Central memory CD8-positive, alpha-beta T cell (primary cell): ENCODE results near the gene RFLNA.

Experiments used
- ATAC-seq: fragments of 150-1000 bp; cut with Tn5 transposase; replicated peaks from 2 replicates; pipeline ENCODE4 v1.10.0; 2022; ENCODE audit warnings: mild to moderate bottlenecking, moderate FRiP score, moderate number of reproducible peaks; ENCODE audit not compliant: poor library complexity, severe bottlenecking; ENCODE audit errors: extremely low read depth
- DNase-seq, 2 donors: peaks; one replicate each; pipeline ENCODE4 v3.0.0; 2021; ENCODE audit warnings: low spot score in 2 of 2
- H3K27ac Mint-ChIP-seq: one replicate; pipeline ENCODE4 v1.8.0; 2022; ENCODE audit warnings: low read depth, mild to moderate bottlenecking, moderate library complexity, mixed read lengths
- H3K27me3 Mint-ChIP-seq: one replicate; pipeline ENCODE4 v1.8.0; 2022; ENCODE audit warnings: mixed read lengths
- H3K36me3 Mint-ChIP-seq: one replicate; pipeline ENCODE4 v1.8.0; 2022; ENCODE audit warnings: mild to moderate bottlenecking, moderate library complexity, mixed read lengths; ENCODE audit not compliant: insufficient read depth
- H3K4me1 Mint-ChIP-seq: one replicate; pipeline ENCODE4 v1.8.0; 2022; ENCODE audit warnings: mixed read lengths
- H3K4me3 Mint-ChIP-seq: one replicate; pipeline ENCODE4 v1.8.0; 2022; ENCODE audit warnings: mild to moderate bottlenecking, moderate library complexity, mixed read lengths
- H3K9me3 Mint-ChIP-seq: one replicate; pipeline ENCODE4 v1.8.0; 2022; ENCODE audit warnings: mixed read lengths

RFLNA gene

GRCh38 chr12:124301084-124301654 lies 6.3 kb downstream of the RFLNA start:
- Mint-ChIP-seq H3K27ac (no peak overlapping the region), H3K27me3 (peaks cover 48% of the 10 kb centered on the region)

GRCh38 chr12:124302241-124302806 lies 7.4 kb downstream of the RFLNA start:
- Mint-ChIP-seq H3K9me3 (no peaks in the 10 kb centered on the region), H3K27me3 (peaks cover 37% of the 10 kb centered on the region), H3K4me1 (no peaks in the 10 kb centered on the region), H3K36me3 (peaks cover 2% of the 10 kb centered on the region), H3K4me3 (no peak overlapping the region), H3K27ac (no peak overlapping the region)
- DNase-seq (no peak), ATAC-seq (no peak)

More at GRCh38 chr12:124301084-124301654, 6.3 kb downstream of the RFLNA start:
- no peak for ATAC-seq
- H3K36me3 Mint-ChIP-seq, result peaks cover 3% of the 10 kb centered on the region
- H3K4me3 Mint-ChIP-seq, result no peak overlapping the region
- no peaks in the 10 kb centered on the region for H3K4me1 Mint-ChIP-seq
- DNase-seq, result no peak
- H3K9me3 Mint-ChIP-seq, result no peaks in the 10 kb centered on the region

DNA sequence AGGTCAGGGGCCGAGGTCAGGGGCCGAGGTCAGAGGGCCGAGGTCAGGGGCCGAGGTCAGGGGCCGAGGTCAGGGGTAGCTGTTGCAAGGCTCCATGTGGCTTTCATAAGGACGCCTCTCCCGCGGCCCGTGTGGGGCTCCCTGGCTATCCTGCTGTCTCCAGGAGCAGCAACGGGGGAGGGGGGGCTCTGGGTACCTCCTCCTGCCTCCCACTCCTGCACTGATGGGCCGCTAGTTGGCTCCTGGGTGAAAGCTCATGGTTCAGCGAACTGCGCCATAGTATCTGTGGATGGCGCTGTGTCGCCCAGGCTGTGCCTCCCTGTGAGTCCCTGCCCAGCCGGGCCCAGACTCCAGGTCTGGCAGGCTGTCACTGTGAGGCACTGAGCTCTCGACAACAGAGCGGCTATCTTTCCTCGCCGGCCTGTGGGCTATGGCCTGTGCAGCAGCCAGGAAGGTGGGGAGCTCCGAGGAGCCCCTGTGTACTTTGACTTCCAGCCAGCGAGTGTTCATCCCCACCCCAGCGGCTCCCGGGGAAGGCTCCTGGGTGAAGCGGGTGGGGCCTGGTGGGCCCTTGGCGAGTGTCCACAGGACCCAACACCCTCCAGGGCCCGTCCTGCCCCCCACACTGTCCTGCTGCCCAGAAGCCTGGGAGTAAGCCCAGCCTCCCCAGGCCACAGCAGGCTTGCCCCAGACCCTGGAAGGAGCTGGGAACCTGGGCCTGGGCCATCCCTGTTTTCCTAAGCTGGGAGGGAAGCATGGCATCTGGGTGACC lies 8.1 kb downstream of the RFLNA start:
- DNase-seq (no peak), ATAC-seq (no peak)
- H3K4me3 Mint-ChIP-seq, result no peak overlapping the region
- peaks cover 32% of the 10 kb centered on the region for H3K27me3 Mint-ChIP-seq
- no peaks in the 10 kb centered on the region for H3K9me3 Mint-ChIP-seq
- H3K4me1 Mint-ChIP-seq, result no peaks in the 10 kb centered on the region
- H3K27ac Mint-ChIP-seq, result no peak overlapping the region
- H3K36me3 Mint-ChIP-seq, result peaks cover 2% of the 10 kb centered on the region

GRCh38 chr12:124303579-124304313 lies 8.9 kb downstream of the RFLNA start:
- ATAC-seq (no peak), DNase-seq (no peak)
- no peaks in the 10 kb centered on the region for H3K9me3 Mint-ChIP-seq
- peaks cover 2% of the 10 kb centered on the region for H3K36me3 Mint-ChIP-seq
- H3K4me1 Mint-ChIP-seq, result no peaks in the 10 kb centered on the region
- no peak overlapping the region for H3K27ac Mint-ChIP-seq
- H3K27me3 Mint-ChIP-seq, result peaks cover 24% of the 10 kb centered on the region
- no peak overlapping the region for H3K4me3 Mint-ChIP-seq

- Mint-ChIP-seq H3K9me3 (no peaks in the 10 kb centered on the region), H3K36me3 (peaks cover 2% of the 10 kb centered on the region), H3K27me3 (peaks cover 18% of the 10 kb centered on the region), H3K4me1 (no peaks in the 10 kb centered on the region), H3K27ac (no peak overlapping the region), H3K4me3 (no peak overlapping the region)
- ATAC-seq, result no peak
- no peak for DNase-seq
Measured at GRCh38 chr12:124304314-124304790, 9.5 kb downstream of the RFLNA start.

- DNase-seq (no peak), ATAC-seq (no peak)
- no peak overlapping the region for H3K4me3 Mint-ChIP-seq
- peaks cover 11% of the 10 kb centered on the region for H3K27me3 Mint-ChIP-seq
- peaks cover 2% of the 10 kb centered on the region for H3K36me3 Mint-ChIP-seq
- no peaks in the 10 kb centered on the region for H3K4me1 Mint-ChIP-seq
- no peak overlapping the region for H3K27ac Mint-ChIP-seq
- no peaks in the 10 kb centered on the region for H3K9me3 Mint-ChIP-seq
Measured at GRCh38 chr12:124305136-124305535, 10.2 kb downstream of the RFLNA start.

DNA sequence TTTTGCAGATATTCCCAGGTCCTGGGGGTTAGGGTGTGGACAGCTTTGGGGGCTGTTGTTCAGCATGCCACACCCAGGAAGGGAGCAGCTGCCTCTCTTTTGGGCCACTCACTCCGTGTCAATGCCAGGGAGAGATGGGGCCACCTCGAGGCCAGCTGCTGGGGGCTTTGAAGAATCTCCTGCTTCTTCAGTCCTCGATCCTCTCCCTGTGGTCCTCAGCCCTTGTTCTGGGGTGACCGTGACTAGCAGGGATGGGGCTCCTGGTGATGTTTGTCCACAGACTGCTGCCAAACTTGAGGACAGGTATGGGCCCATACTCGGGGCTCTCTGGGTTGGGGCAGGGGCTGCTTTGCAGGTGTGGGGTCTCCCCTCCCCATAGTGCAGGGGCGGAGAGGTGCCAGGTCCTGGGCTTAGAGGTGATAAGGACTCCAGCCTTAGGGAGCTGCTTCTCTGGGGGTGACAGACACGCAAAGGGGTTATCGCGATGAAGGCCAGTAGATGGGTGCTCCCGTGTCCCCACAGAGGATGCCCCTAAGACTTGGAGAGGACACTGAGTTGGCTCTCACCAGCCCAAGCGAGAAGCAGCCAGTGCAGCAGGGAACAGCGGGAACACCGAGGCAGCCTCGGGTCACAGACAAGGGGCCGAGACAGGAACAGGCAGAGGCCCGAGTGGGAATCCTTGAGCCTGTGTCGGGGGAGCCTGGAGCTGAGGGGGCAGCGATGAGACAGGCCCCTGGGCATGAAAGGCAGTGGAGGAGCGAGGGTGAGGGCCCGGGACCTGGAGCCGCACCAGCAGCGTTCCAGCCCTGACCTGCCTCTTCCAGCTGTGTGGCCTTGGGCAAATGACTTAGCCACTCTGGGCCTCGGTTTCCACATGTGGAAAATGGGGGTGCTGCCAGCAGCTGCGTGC lies 11.1 kb downstream of the RFLNA start:
- no peak overlapping the region for H3K27ac Mint-ChIP-seq
- H3K4me1 Mint-ChIP-seq, result no peaks in the 10 kb centered on the region
- no peaks in the 10 kb centered on the region for H3K9me3 Mint-ChIP-seq
- no peak for DNase-seq
- peaks cover 2% of the 10 kb centered on the region for H3K36me3 Mint-ChIP-seq
- no peak overlapping the region for H3K4me3 Mint-ChIP-seq
- peaks cover 4% of the 10 kb centered on the region for H3K27me3 Mint-ChIP-seq
- ATAC-seq, result no peak

- DNase-seq, result no peak
- H3K27me3 Mint-ChIP-seq, result no peaks in the 10 kb centered on the region
- no peak for ATAC-seq
- H3K27ac Mint-ChIP-seq, result no peak overlapping the region
- peaks cover 2% of the 10 kb centered on the region for H3K36me3 Mint-ChIP-seq
- no peak overlapping the region for H3K4me3 Mint-ChIP-seq
- no peaks in the 10 kb centered on the region for H3K4me1 Mint-ChIP-seq
- H3K9me3 Mint-ChIP-seq, result no peaks in the 10 kb centered on the region
Measured at GRCh38 chr12:124306686-124307555, 12.0 kb downstream of the RFLNA start.

DNA sequence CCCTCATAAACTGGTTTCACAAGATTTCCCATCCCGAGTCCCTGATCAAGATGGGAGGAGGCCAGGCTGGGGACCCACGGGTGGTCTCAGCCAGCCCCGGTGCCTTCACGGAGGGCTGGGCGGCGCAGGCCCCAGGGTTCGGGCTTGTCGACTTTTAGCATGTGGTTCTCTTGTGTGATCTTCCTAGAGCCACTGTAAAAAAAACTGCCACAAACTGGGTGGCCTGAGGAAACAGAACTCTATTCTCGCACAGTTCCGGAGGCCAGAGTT lies 12.6 kb downstream of the RFLNA start:
- no peak for ATAC-seq

DNA sequence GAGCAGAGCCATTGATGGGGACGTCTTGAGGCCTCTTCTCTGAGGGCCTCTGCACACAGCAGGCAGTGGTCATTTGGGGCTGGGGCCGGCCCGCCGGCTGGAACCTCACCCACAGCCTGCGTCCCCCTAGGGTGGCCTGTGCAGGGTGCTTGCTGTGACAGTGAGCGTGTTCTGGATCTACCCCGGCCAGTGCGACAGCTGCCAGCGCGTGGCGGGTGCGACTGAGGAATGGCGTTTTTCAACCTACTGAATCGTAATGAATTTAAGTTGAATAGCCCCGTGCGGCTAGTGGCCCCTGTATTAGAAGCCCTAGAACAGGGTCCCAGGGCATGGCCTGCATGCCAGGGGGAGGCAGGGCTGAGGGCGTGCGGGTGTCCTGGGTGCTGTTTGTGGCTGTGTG lies 13.8 kb downstream of the RFLNA start:
- Mint-ChIP-seq H3K27me3 (no peaks in the 10 kb centered on the region), H3K27ac (no peak overlapping the region), H3K4me1 (no peaks in the 10 kb centered on the region), H3K36me3 (peaks cover 6% of the 10 kb centered on the region), H3K4me3 (no peak overlapping the region), H3K9me3 (no peaks in the 10 kb centered on the region)
- ATAC-seq (no peak), DNase-seq (no peak)

More for the DNA sequence above, 12.6 kb downstream of the RFLNA start:
- H3K27me3 Mint-ChIP-seq, result no peaks in the 10 kb centered on the region
- H3K4me1 Mint-ChIP-seq, result no peaks in the 10 kb centered on the region
- peaks cover 6% of the 10 kb centered on the region for H3K36me3 Mint-ChIP-seq
- no peak overlapping the region for H3K27ac Mint-ChIP-seq
- H3K4me3 Mint-ChIP-seq, result no peak overlapping the region
- DNase-seq, result no peak
- no peaks in the 10 kb centered on the region for H3K9me3 Mint-ChIP-seq

DNA sequence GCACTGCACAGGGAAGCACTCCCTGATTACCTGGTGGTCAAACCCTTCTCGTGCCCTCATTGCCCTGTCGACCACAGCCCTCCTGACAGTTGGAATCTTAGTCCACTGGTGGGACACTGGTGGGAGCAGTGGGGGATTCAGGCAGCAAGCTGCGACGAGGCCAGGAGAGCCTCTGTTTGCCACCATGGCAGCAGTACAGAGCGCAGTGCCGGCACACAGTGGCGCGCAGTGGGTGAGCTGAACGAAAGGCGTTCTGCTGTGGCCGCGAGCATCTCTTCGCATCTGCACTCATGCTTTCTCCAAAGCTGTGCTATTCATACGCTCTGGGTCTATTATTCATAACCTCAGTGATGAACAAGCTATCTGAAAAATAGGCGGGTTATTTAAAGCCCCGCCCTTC lies 14.3 kb downstream of the RFLNA start:
- Mint-ChIP-seq H3K4me3 (no peak overlapping the region), H3K27ac (no peak overlapping the region), H3K9me3 (no peaks in the 10 kb centered on the region), H3K27me3 (no peaks in the 10 kb centered on the region), H3K36me3 (peaks cover 6% of the 10 kb centered on the region), H3K4me1 (no peaks in the 10 kb centered on the region)
- ATAC-seq (no peak), DNase-seq (no peak)
